ENCODE data around the gene MEGF8. TPM values are rescaled to one million over a fixed set of nuclear protein-coding genes. Genes with fewer than 3 reads are reported as not detected.

MEGF8 gene
- total RNA-seq, 3 donors from 2014 or later (not counting 1 experiment from before 2014, with no cell fraction given): 8.1 to 11.3 (median 10.5) TPM

GRCh38 chr19:42287827-42288107 is 37.7 kb upstream of the MEGF8 start:
- peaks cover 56% of the 10 kb centered on the region for H3K36me3 ChIP-seq (ENCODE audit: control insufficient read depth, insufficient read depth, low read length)

DNA sequence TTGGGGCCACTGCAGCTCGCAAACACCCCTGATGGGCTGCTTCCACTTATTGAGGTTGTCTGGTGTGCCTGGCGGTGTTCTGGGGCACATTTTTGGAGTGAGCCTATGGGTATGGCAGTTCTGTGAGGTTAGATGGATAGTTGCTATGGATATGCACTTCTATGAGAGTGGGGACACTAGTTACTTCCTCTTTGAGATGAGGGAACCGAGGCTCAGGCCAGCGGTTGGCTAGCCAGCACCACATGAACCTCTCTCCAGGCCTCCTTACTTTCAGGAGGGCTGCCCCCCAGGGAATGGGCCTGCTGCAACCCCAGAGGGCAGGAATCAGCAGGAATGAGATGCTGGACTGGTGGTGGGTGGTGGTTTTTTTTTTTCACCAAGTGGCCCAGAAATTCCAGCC is 37.0 kb upstream of the MEGF8 start:
- Mint-ChIP-seq H3K9me3 (no peaks in the 10 kb centered on the region), H3K27me3 (ENCODE audit: low read depth in 2 of 2) (no peaks in the 10 kb centered on the region), H3K36me3 (no peaks in the 10 kb centered on the region), H3K27ac (no peak overlapping the region), H3K4me3 (no peak overlapping the region), H3K4me1 (peaks cover 13 to 29% of the 10 kb centered on the region in 2 donors)
- Histone ChIP-seq H3K36me3 (ENCODE audit: control insufficient read depth, insufficient read depth, low read length) (peaks cover 62% of the 10 kb centered on the region), H3K27ac (ENCODE audit: low read length) (no peak overlapping the region), H3K4me1 (ENCODE audit: control insufficient read depth, insufficient read depth, low read length) (peaks cover 19% of the 10 kb centered on the region), H3K9me3 (ENCODE audit: control insufficient read depth, insufficient read depth, low read length) (no peaks in the 10 kb centered on the region), H3K27me3 (ENCODE audit: control insufficient read depth, insufficient read depth, low read length) (no peaks in the 10 kb centered on the region), H3K4me3 (ENCODE audit: low read length) (no peak overlapping the region)
- intact Hi-C loops (cut with micrococcal nuclease): no loop called here
- no peak for DNase-seq
- WGBS (ENCODE audit: insufficient coverage): 81% methylated on average over 4 of the region's 4 CpGs
- ATAC-seq: no peak
- TF ChIP-seq, protein P1, sequence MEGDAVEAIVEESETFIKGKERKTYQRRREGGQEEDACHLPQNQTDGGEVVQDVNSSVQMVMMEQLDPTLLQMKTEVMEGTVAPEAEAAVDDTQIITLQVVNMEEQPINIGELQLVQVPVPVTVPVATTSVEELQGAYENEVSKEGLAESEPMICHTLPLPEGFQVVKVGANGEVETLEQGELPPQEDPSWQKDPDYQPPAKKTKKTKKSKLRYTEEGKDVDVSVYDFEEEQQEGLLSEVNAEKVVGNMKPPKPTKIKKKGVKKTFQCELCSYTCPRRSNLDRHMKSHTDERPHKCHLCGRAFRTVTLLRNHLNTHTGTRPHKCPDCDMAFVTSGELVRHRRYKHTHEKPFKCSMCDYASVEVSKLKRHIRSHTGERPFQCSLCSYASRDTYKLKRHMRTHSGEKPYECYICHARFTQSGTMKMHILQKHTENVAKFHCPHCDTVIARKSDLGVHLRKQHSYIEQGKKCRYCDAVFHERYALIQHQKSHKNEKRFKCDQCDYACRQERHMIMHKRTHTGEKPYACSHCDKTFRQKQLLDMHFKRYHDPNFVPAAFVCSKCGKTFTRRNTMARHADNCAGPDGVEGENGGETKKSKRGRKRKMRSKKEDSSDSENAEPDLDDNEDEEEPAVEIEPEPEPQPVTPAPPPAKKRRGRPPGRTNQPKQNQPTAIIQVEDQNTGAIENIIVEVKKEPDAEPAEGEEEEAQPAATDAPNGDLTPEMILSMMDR (IDR thresholded peaks at IDR 0.05): no peak

More at GRCh38 chr19:42287827-42288107, 37.7 kb upstream of the MEGF8 start:
- TF ChIP-seq, protein P1 (IDR thresholded peaks at IDR 0.05): no peak
- no peak for DNase-seq
- Mint-ChIP-seq H3K27me3 (ENCODE audit: low read depth in 2 of 2) (no peaks in the 10 kb centered on the region), H3K9me3 (no peaks in the 10 kb centered on the region), H3K27ac (no peak overlapping the region), H3K4me1 (peaks cover 13 to 29% of the 10 kb centered on the region in 2 donors), H3K4me3 (no peak overlapping the region), H3K36me3 (no peaks in the 10 kb centered on the region)
- WGBS (ENCODE audit: insufficient coverage): 97% methylated on average over 10 of the region's 10 CpGs
- Histone ChIP-seq H3K27ac (ENCODE audit: low read length) (no peak overlapping the region), H3K9me3 (ENCODE audit: control insufficient read depth, insufficient read depth, low read length) (no peaks in the 10 kb centered on the region), H3K27me3 (ENCODE audit: control insufficient read depth, insufficient read depth, low read length) (no peaks in the 10 kb centered on the region), H3K4me1 (ENCODE audit: control insufficient read depth, insufficient read depth, low read length) (peaks cover 25% of the 10 kb centered on the region), H3K4me3 (ENCODE audit: low read length) (no peak overlapping the region)
- ATAC-seq: no peak
- intact Hi-C loops (cut with micrococcal nuclease): no loop called here

DNA sequence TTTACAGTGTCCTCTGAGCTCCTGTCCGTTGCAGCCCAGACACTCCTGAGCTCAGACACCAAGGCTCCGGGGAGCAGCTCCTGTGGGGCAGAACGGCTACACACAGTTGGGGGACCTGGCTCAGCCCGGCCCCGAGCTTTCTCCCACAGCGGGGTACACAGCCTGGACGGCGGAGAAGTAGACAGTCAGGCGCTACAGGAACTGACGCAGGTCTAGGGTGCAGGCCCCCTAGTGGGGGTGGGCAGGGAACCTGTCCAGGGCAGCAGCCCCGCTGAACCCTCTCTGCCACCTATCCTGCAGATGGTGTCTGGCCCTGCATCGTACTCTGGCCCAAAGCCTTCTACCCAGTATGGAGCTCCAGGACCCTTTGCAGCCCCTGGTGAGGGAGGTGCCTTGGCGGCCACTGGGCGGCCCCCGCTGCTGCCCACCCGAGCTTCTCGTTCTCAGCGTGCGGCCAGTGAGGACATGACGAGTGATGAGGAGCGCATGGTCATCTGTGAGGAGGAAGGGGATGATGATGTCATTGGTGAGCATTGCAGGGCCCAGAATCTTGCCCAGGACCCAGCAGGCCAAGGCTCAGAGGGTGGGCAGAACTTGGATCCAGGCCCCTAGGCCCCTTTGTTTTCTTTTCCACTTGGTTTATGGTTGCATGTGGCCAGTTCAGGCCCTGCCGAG is 36.4 kb upstream of the MEGF8 start:
- Histone ChIP-seq H3K4me3 (ENCODE audit: low read length) (no peak overlapping the region), H3K36me3 (ENCODE audit: control insufficient read depth, insufficient read depth, low read length) (peaks cover 64% of the 10 kb centered on the region), H3K4me1 (ENCODE audit: control insufficient read depth, insufficient read depth, low read length) (peaks cover 19% of the 10 kb centered on the region), H3K27me3 (ENCODE audit: control insufficient read depth, insufficient read depth, low read length) (no peaks in the 10 kb centered on the region), H3K9me3 (ENCODE audit: control insufficient read depth, insufficient read depth, low read length) (no peaks in the 10 kb centered on the region), H3K27ac (ENCODE audit: low read length) (no peak overlapping the region)
- 95% methylated on average over 22 of the region's 22 CpGs for WGBS (ENCODE audit: insufficient coverage)
- Mint-ChIP-seq H3K27me3 (ENCODE audit: low read depth in 2 of 2) (no peaks in the 10 kb centered on the region), H3K9me3 (no peaks in the 10 kb centered on the region), H3K4me1 (peaks cover 13 to 29% of the 10 kb centered on the region in 2 donors), H3K4me3 (no peak overlapping the region), H3K27ac (no peak overlapping the region), H3K36me3 (no peaks in the 10 kb centered on the region)
- DNase-seq (no peak), ATAC-seq (no peak)
- intact Hi-C loops (cut with micrococcal nuclease): no loop called here
- TF ChIP-seq, protein P1 (IDR thresholded peaks at IDR 0.05): no peak

GRCh38 chr19:42289556-42290041 is 35.8 kb upstream of the MEGF8 start:
- WGBS (ENCODE audit: insufficient coverage): 99% methylated on average over 8 of the region's 8 CpGs
- DNase-seq: no peak
- Histone ChIP-seq H3K27me3 (ENCODE audit: control insufficient read depth, insufficient read depth, low read length) (no peaks in the 10 kb centered on the region), H3K4me3 (ENCODE audit: low read length) (no peak overlapping the region), H3K4me1 (ENCODE audit: control insufficient read depth, insufficient read depth, low read length) (peaks cover 18% of the 10 kb centered on the region), H3K36me3 (ENCODE audit: control insufficient read depth, insufficient read depth, low read length) (peaks cover 66% of the 10 kb centered on the region), H3K9me3 (ENCODE audit: control insufficient read depth, insufficient read depth, low read length) (no peaks in the 10 kb centered on the region), H3K27ac (ENCODE audit: low read length) (no peak overlapping the region)
- TF ChIP-seq, protein P1 (IDR thresholded peaks at IDR 0.05): no peak
- Mint-ChIP-seq H3K27ac (no peak overlapping the region), H3K4me1 (peaks cover 12 to 27% of the 10 kb centered on the region in 2 donors), H3K27me3 (ENCODE audit: low read depth in 2 of 2) (no peaks in the 10 kb centered on the region), H3K4me3 (no peak overlapping the region), H3K9me3 (no peaks in the 10 kb centered on the region), H3K36me3 (no peaks in the 10 kb centered on the region)
- intact Hi-C loops (cut with micrococcal nuclease): no loop called here
- no peak for ATAC-seq
